HG03159 (cell line): ENCODE results near the gene ITPR1.

Experiments used
- ATAC-seq: cut with Tn5 transposase; IDR thresholded peaks from one replicate; pipeline ENCODE4 v1.9.1; 2021; ENCODE audit warnings: mild to moderate bottlenecking, moderate library complexity; ENCODE audit not compliant: unreplicated experiment

The ITPR1 gene

DNA sequence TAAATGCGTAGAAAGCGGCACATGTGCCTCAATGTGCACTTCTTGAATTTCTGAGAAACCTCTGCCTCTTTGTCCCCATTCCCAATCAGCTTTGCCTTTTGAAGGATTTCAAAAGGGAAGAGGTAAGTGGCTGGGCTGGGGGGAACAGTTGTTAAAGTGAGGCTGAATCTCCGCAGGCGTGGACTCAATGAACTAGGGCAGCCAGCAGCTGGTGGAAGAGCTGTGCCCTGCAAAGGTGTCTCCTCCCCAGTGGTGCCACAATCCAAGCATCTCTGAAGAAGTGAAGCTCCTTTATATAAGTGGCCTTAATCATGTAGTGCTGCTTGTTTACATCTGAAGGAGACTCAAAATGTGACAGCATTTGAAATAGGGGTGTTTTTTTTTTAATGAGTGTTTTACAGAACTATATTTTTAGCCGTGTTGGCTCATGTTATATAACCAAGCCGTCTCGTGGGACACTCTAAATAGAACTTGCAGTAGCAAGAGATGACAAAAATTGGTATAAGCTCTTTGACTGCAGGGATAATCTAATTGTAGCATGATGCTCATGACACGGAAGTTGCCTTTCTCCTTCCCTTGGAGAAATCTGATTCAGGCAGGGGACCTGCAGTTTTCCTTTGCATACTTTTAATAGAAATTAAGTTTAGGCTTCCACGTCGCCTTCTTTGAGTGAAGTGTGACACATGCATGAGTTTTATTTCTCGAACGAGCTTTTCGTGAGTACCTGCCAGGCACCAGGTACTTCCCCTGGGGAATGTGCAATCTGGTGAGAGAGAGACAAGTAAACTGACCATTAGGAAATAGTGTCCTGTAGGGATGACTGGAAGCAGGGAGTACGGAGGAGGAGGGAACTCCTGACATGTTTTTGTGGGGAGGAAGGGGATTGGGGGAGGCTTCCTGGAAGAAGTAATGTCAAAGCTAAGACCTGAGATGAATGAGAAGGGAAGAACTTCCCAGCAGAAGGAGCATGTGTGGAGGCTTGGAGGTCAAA is 306.4 kb downstream of the ITPR1 start:
- ATAC-seq = no peak

GRCh38 chr3:4800595-4800994 is 307.4 kb downstream of the ITPR1 start:
- no peak for ATAC-seq

- no peak for ATAC-seq
Measured at GRCh38 chr3:4801892-4802291, 308.7 kb downstream of the ITPR1 start.

DNA sequence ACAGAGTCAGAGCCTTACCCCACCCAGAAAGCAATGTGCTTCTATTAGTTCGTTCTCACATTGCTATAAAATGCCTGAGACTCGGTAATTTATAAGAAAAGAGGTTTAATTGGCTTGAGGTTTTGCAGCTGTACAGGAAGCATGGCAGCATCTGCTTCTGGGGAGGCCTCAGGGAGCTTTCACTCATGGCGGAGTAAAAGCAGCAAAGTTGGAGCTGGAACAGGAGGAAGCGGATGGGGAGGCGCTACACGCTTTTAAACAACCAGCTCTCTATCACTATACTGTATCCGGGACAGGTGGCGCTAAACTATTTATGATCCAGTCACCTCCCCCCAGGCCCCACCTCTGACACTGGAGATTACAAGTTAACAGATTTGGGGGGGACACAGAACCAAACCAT is 309.8 kb downstream of the ITPR1 start:
- no peak for ATAC-seq

DNA sequence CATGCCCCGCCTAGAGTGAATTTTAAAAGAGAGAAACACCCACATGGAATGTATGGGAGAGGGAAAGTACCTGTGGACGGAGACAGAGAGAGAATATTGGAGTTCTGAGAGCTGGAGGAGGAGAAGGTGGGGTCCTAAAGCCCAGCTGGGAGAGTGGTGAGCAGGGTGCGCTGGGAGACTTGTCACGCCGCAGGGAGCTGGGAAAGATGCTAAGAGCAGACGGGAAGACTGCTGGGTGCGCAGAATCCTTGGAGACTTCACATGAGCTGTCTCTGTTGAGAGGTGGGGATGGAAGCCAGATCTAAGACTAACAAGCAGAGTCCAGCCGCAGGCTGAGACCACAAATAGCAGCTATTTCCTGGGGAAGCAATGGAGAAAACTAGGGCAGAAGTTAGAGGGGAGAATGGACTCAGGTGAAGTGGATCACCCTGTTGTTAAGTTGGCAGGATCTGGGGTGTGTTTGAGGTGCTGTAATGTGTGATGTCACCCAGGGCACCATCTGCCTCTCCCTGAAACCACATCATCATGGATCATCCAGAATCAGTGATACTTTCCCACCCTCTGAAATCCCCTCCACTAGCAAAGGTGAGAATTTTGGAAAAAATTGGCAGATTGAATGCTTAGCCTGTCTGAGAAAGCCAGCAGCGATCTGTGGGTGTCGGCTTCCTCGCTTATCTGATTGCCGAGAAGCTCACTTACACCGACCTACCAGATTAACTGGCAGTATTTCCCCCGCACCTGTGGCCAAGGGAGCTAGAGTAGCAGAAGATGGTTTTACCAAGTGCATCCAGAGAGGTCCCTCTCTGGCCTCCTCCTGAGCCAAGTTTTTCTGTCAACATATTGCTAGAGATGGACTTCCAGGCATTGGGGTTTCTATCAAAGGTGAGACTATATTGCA is 311.3 kb downstream of the ITPR1 start:
- ATAC-seq = no peak

GRCh38 chr3:4805662-4806061 is 312.5 kb downstream of the ITPR1 start:
- no peak for ATAC-seq

- ATAC-seq = no peak
Measured at GRCh38 chr3:4806535-4807108, 313.5 kb downstream of the ITPR1 start.

GRCh38 chr3:4807381-4808280 is 314.5 kb downstream of the ITPR1 start:
- no peak for ATAC-seq

DNA sequence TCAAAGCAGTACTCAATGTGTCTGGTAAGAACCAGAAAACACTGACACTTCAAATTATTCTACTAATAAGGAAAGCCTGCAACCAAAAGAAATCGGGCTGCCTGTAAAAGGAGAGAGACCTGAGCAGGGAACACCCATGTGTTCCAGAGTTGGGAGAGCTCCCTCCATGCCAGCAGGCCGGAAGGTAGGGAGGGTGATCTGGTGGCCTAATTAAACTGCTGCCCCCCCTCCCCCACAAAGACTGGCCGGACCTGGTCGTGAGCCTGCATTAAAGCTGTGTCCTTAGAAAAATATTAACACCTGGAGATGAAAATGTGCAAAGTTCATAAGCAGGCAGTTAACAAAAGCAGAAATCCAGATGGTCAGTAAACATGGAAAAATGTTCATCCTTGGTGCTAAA is 315.5 kb downstream of the ITPR1 start:
- ATAC-seq = no peak

DNA sequence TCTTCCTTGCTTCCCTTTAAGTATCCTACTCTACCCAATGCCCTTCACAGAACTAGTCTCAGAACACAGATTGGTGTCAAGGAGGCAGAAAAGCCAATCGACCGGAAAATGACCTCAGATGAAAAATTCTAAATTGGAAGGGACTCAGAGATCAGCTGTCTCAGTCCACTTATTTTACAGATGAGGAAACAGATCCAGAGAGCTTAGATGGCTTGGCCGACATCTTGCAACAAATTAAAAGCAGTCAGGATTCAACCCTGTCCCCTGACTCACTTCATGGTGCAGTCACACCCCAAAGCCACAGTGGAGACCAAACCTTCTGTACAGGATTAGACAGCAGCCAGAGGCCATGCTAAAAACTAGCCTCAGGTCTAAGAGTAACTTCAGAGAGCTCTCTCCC is 316.8 kb downstream of the ITPR1 start:
- ATAC-seq = no peak

DNA sequence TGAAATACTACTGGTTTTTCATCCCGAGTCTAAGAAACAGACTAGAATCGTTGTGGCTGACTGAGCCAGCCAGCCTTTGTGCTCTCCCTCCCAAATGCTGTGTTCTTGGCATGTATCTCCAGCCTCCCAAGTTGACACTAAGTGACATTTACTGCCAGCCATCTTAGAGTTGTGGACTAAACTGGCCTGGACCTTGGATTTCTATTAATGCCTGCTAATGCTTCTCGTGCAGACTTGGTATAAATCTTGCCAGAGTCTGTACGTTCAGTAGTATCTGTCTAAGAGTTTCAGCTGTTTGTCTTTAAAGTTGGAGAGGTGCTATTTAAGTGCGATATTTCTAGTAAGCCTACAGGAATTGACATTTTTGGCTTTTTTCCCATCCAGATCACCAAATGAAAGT is 319.4 kb downstream of the ITPR1 start:
- ATAC-seq = no peak

- no peak for ATAC-seq
Measured at GRCh38 chr3:4813909-4814304, 320.8 kb downstream of the ITPR1 start.

- ATAC-seq = no peak
Measured at GRCh38 chr3:4814305-4814903, 321.3 kb downstream of the ITPR1 start.

DNA sequence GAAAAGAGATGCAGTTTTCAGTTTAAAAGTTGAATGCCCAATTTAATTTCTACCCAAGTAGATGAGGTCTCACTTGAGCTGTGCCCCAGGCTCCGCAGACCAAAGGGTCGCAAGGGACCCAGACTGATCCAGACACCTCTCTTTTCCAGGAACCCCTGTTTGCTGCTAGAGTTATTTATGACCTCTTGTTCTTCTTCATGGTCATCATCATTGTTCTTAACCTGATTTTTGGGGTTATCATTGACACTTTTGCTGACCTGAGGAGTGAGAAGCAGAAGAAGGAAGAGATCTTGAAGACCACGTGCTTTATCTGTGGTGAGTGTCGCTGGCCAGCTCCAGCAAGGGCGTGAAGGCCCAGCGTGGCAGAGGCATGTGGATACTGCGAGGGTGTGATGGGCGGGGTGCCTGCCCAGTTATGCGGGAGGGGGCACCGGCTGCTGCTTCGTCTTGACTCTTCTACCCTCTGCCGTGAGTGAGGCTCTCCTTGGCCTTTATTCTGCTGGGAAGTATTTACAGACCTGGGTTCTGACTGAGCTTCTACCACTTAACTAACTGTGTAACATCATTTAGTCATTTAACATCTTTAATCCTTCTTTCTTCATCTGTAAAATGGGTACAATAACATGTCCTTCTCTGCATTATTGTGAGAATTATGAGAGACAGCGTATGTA is 321.9 kb downstream of the ITPR1 start:
- no peak for ATAC-seq

DNA sequence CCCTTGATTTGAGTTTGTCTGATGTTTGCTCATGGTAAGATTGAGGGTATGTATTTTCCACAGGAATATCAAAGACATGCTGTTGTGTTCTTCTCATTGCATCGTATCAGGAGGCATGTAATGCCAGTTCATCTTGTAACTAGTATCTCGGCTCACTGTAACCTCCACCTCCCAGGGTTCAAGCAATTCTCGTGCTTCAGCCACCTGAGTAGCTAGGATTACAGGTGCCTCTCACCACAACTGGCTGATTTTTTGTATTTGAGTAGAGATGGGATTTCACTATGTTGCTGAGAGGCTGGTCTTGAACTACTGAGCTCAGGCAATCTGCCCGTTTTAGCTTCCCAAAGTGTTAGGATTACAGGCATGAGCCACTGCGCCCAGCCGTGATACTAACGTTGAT is 323.2 kb downstream of the ITPR1 start:
- no peak for ATAC-seq

GRCh38 chr3:4816718-4817117 is 323.6 kb downstream of the ITPR1 start:
- no peak for ATAC-seq

GRCh38 chr3:4817128-4817527 is 324.0 kb downstream of the ITPR1 start:
- no peak for ATAC-seq

GRCh38 chr3:4818164-4818563 is 325.0 kb downstream of the ITPR1 start:
- no peak for ATAC-seq

GRCh38 chr3:4818986-4819693 is 326.0 kb downstream of the ITPR1 start:
- ATAC-seq = no peak
